UCSD-AML1 (cell line): ENCODE results near the gene EPHA1.
A peak's percentile ranks its signal among the peaks of the same experiment; 100 is the strongest.
"Not testable (repeated sequence)": the region's sequence is repeated elsewhere in the genome, so short reads cannot be mapped to it uniquely, and the experiment has no call there.

Experiments used
- DNase-seq: peaks from one replicate; lab custom pipeline; 2025; ENCODE audit not compliant: unreplicated experiment; lab: John Stamatoyannopoulos, UW

EPHA1 gene

DNA sequence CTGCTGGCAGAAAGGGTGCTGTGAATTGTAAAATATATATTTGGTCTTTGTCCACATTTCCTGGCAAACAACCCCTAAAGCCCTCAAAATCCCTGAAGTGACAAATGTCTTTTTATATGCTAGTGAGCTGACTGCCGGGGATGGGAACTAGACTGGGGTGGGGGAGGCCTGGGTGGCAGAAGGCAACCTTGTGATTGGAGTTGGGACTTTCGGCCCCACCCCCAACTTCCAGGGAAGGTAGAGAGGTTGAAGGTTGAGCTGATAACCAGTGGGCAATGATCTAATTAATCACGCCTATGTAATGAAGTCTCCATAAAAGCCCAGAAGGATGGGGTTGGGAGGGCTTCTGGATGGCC, 2.7 kb downstream of the EPHA1 start:
- no peak for DNase-seq

DNA sequence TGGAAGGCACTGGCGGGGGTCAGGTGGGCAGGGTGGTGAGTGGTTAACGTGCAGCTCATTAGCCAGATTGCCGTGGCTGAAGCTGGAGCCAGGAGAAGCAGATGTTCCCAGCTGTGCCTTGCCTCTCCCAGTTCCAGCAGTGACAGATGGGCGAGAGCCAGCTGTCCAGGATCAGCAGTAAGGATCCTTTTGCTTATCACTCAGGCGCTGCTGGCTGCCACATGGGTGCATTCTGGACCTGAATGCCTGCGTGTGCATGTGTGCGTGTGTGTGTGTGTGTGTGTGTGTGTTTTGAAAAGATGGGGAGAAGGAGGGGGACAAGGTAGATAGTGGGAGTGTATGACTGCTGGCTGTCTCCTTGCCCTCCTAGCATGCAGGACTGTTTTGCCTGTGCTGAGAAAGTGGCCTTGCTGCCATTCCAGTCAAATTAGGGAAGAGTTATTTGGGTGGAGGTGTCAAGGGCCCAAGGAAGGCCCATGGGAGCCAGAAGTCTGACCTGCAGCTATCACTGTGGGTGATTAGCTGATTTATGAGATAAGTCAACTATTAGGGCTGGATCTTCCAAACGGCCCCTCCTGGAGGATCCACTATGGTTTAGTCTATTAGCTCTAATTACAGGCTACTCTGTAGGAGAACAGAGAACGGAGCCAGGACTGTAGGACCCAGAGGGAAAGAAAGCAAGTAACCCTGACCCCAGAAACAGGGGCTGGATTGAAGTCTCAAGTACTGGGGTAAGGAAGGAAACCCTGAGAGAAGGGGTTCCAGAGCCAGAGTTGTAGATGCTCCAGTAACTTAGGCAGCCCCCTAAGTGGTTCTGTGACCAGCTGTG, 3.3 kb downstream of the EPHA1 start:
- no peak for DNase-seq

DNA sequence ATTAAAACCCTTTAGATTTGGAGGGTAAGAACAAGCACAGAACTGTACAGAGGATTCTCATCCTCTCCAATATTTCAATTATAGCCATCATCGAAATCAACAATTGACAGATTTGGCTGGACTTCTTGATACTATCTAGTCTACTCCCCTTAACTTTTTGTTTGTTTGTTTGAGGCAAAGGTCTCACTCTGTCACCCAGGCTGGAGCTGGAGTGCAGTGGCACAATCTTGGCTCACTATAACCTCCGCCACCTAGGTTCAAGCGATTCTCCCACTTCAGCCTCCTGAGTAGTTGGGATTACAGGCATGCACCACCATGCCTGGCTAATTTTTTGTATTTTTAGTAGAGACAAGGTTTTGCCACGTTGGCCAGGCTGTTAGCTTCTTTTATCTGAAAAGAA, 6.4 kb downstream of the EPHA1 start:
- not testable (repeated sequence) for DNase-seq

DNA sequence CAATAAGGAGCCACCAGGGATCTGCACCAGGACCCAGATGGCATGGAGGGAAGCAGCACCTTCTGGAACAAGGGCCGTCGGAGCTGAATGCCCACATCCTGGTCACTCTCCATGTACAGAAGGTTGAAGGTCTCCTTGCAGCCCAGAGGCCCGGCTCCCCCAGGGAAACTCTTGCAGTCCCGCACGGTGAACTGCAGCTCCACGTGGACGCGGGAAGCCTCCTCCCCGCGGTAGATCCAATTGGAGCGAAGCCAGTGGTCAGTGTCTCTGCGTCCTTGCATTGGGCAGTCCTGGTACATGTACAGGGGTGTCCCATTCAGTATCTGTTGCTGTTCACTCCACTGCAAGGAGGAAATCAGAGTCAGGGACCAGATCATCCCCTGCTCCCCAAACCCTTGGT, 7.4 kb downstream of the EPHA1 start:
- DNase-seq, result no peak

GRCh38 chr7:143399642-143400041, 9.0 kb downstream of the EPHA1 start:
- no peak for DNase-seq

DNA sequence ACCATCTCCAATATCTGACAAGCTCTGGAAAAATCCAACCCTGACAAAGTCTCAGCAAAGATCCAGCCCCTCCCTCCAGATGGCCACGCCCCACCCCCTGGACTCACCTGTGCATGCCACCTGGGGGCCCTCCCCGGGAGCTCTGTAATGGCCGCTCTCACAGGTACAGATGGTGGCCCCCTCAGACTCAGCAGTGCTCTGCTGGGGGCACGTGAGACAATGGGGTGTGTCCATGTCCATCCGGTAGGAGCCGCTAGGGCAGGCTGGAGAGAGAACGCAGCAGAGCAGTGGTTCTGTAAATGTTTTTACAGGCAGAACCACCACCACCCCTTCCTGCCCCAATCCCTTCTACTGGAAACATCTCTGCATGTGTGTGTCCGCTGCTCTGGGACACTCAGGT, 9.5 kb downstream of the EPHA1 start:
- no peak for DNase-seq

GRCh38 chr7:143398616-143399015, 10.0 kb downstream of the EPHA1 start:
- no peak for DNase-seq

DNA sequence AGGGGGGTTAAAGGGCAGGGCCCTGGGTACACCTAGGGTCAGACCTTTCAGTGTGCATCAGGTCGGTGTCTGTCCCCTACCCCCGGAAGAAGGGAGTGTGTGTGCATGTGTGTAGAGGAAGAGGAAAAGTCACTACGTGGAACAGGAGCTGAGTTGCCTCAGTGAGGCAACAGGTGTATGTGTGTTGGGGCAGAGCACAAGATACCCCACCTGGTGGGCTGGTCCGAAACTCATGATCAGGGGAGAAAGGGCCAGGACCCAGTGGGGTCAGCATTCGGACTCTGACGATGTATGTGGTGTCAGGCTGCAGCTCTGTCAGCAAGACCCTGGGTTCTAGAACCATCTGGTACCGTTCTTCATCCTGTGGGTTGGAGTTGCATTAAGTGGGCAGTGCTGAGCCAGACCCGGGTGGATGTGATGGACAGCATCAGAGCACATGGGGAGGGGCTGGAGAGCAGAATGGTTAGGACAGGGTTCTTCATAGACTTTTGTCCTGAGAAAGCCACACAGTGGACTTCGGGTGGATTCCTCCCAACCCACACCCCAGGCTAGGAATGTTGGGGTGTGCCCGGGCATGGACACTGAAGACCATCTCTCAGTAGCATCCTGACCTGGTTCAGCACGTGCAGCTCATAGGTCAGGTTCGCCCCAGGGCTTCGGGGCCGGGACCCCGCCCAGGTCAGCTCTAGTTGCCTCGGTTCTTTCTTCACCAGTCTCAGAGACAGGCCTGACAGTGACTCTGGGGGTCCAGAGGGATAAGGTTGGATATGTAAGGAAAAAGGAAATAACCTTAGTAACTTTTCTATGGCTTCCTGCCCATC, 10.7 kb downstream of the EPHA1 start:
- no peak for DNase-seq

DNA sequence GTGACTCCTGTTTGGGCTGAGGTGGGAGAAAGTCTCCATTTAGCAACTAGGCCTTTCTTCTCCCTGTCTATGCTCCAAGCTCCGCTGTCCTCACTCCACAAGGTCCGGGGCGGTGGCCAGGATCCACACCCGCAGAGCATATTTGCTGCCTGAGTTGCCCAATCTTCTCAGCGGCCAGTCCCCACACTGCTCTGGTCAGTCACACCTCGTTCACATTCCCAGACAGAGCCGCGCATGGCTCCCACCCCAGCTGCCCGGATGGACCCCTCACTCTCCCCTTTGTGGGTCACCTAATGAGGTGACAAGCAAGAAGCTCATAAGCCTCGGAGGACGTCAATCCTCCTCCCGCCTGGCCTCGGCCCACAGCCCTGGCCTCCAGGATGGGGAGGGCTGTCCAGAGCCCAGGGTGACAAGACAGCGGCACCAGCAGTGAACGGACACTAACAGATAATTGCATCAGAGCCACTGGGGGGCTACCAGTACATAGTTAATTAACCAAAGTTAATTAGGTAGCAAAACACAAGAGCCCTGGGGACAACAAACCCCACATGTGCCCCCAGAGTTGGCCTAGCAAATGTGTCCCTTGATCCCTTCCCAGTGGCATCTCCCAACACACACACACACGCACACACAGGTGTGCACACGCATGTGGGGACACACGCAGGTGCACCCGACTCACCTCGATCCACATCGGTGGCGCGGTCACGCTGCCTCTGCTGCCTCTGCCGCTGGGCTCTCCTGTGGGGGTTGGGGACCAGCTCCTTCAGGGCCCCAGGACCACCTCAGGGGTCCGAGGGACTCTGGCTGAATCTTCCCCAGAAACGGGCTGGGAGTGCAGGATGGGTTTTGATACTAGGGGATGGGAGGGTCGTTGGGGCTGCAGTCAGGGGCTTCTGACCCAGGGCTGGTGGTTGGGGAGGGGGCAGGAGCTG, 11.8 kb downstream of the EPHA1 start:
- no peak for DNase-seq

GRCh38 chr7:143396182-143396581, 12.5 kb downstream of the EPHA1 start:
- no peak for DNase-seq

GRCh38 chr7:143395187-143396149, 13.2 kb downstream of the EPHA1 start:
- peak; percentile 77 for DNase-seq

- no peak for DNase-seq
Observed at GRCh38 chr7:143394777-143395176, 13.9 kb downstream of the EPHA1 start.

DNA sequence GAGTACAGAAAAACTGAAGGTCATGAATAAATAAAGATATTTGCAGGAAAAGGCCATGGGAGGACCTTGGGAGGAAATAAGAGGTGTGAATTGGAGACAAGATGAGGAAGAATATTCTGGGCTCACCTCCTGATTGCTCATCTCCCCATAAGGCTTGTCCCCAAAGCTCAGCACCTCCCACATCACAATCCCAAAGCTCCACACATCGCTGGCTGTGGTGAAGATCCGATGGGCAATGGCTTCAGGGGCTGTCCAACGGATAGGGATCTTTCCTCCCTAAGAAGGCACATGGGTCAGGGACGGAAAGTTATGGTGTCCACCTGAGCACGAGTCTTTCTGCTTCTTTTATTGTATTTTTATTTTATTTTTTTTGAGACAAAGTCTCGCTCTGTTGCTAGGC, 14.6 kb downstream of the EPHA1 start:
- DNase-seq, result no peak

DNA sequence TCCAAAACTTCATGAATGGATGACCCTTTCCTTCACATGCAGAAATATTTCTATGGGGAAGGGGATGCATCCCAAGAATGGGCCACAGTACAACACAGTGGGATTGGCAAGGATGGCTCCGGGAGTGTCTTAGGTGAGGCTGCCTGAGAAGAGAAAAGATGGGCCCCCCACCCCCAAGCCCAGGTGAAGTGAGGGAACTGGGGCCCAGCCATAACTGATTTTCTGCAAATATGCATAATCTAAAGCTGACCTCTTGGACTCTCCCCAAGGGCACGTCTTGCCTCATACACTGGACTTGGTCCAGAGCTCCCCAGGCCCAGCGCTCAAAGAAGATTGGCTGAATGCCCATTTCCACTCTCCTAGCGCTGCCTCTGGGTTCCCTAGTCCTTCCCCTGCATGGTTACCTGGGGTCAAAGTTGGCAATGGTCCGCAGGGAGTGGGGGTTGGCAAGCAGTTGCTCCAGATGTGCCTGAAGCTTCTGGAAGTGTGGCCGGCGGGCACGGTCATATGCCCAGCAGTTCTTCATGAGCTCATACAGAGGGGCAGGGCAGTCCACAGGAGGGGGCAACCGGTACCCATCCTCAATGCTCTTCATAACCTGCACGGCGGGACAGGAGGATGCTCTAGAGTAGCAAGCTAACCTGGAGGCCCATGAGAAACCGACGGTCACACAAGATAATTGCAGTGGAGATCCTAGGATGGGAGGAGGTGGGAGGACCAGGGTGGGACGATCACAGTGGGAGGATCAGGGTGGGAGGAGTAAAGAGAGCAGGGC, 15.2 kb downstream of the EPHA1 start:
- no peak for DNase-seq

DNA sequence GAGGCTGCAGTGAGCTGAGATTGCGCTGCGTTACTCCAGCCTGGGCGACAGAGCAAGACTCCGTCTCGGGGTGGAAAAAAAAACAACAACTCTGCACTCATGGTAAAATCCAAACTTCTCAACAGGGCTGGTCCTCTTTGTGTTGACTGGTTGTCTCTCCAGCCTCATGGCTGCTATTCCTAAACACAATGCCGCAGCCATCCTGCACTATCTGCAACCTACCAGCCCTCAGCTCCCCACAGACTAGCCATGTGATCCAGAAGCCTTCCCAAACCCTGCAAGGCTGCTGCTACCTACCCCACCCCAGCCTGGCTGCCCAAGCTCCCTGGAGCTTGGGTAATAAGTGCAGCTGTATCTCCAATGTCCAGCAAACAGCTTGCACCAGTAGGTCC, 15.8 kb downstream of the EPHA1 start:
- no peak for DNase-seq

DNA sequence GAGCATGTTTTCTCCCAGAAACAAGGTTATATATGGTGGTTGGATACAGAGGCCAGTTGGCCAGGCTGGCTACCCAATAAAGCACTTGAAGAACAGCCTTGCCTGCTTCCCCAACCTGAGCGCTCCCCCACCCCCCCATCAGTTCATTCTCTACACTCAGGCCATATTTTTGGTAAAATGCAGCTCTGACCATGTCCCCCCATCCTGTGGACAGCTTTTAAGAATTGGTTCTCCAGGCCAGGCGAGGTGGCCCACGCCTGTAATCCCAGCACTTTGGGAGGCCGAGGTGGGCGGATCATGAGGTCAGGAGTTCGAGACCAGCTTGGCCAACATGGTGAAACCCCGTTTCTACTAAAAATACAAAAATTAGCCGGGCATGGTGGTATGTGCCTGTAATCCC, 16.2 kb downstream of the EPHA1 start:
- not testable (repeated sequence) for DNase-seq

DNA sequence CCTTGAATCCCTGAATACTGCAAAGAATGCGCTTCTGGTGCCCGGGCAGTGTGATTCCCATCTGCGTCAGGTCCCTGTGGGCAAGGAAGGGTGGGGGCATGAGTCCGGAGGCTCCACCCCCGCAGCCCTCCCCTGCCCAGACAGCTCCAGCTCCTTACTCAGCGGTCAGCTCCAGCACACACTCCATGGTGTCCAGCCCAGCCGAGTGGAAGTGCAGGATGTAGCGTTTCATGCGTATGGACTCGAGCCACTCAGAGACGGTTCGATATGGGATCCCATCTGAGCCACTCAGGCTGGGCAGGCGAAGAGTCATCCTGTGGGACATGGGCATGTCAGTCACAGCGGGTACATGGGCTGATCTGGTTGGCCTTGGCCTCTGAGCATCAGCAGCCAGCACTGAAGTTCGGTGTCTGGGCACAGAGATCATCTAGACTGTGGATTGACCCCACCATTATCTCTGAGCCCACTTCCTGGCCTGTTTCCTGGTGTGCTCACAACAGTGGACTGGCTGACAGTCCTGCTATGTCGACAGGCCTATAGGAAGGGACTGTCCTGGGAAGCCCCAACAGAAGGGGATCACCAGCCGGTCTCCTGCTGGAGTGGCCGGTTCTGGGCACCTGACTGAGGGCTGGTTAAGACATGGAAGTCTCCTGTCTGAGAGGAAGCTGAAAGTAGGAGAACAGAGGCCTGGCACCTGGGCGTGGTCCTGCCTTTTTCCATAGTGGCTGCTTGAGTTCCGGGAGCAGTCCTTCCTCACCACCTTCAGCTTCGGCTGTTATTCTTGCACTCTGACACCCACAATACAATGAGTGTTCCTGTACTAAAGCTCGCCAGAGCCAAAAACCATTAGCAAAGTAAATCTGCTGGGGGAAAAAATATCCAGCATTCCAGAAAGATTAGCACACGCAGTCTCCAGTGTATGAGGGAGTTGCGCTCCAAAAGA, 16.9 kb downstream of the EPHA1 start:
- peak; percentile 46 for DNase-seq

GRCh38 chr7:143390773-143391317, 17.8 kb downstream of the EPHA1 start:
- no peak for DNase-seq
